ENCODE measurements around the gene SERPINE2. TPM values are rescaled to one million over a fixed set of nuclear protein-coding genes. Genes with fewer than 3 reads are reported as not detected.

SERPINE2 gene, protein sequence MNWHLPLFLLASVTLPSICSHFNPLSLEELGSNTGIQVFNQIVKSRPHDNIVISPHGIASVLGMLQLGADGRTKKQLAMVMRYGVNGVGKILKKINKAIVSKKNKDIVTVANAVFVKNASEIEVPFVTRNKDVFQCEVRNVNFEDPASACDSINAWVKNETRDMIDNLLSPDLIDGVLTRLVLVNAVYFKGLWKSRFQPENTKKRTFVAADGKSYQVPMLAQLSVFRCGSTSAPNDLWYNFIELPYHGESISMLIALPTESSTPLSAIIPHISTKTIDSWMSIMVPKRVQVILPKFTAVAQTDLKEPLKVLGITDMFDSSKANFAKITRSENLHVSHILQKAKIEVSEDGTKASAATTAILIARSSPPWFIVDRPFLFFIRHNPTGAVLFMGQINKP
- total RNA-seq (2021) = 331 and 380 TPM in 2 replicates
- percentile 97 among the genes with signal in this experiment for Bru-seq, nascent RNA
- BruChase-seq, experiment 1, labeled RNA remaining after a 2-hour chase = percentile 90 among the genes with signal in this experiment
- percentile 91 among the genes with signal in this experiment for BruChase-seq, experiment 2, labeled RNA remaining after a 6-hour chase
- long read RNA-seq, full-length matches to known transcripts = 564 of 613 reads
- long read RNA-seq, partial matches to known transcripts = 20 of 613 reads
- long read RNA-seq, other reads (novel, unspliced or antisense) = 29 of 613 reads

DNA sequence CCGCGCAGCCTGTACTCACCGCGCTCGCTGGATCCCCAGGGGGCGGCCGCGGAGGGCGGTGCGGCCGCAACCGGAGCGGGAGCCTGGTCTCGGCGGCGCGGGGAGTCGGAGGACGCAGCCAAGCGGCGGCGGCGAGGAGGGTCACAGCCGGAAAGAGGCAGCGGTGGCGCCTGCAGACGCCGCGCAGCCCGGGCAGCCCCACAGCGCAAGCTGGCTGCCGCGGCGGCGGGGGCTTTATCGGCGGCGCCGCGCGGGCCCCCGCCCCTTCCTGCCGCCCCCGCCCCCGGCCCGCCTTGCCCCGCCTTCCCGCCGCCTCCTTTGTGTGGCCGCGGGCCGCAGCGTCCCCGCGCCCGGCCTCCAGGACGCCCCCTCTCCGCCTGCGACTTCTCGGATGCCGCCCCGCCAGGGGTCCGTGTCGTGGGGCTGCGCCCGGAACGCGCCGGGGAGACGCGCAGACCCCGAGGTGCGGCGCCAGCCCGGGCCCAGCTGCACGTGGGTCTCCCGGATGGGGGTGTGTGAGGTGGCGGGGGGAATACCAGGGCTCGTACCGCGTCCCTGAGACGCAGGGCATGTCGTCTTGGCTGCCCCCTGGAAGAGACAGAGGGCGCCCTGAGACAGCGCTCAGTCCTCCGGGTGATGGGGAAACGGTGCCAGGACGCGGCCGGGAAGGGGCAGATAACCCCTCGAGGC, at the start of gene SERPINE2:
TSS of gene SERPINE2 (minus strand) at position 207 of the 690 bp plus-strand sequence. CDS start 37,386 bp downstream, outside the sequence.
- Histone ChIP-seq H3K4me1 (ENCODE audit: insufficient read depth, low read length, poor library complexity, severe bottlenecking) (peaks cover 45% of the 10 kb centered on the region), H3K36me3 (ENCODE audit: insufficient read depth, low read length, poor library complexity, severe bottlenecking) (no peaks in the 10 kb centered on the region), H3K9me3 (ENCODE audit: low read depth, low read length, poor library complexity, severe bottlenecking) (no peaks in the 10 kb centered on the region), H3K27me3 (replicated peaks; ENCODE audit: insufficient read depth, low read depth, low read length, poor library complexity) (no peaks in the 10 kb centered on the region), H3K4me3 (ENCODE audit: low read depth, low read length, poor library complexity, severe bottlenecking) (peak within 1 kb of the TSS; percentile 87), H3K27ac (ENCODE audit: low read depth, low read length, poor library complexity, severe bottlenecking) (peak within 1 kb of the TSS; percentile 68)
- DNase-seq (ENCODE audit: low spot score) = peak; percentile 89
- ChIA-PET CTCF (interaction anchor here (0.6 to 1.5 kb wide), 2 partner anchors 46 to 47 kb away, joined by 4 to 6 read pairs; no protein-coding TSS in a partner anchor), POLR2A (ENCODE audit: low non-redundant PET) (interaction anchor here (0.7 kb wide), 1 partner anchor 86 kb away, joined by 3 read pairs; no protein-coding TSS in a partner anchor)
- intact Hi-C loops (cut with micrococcal nuclease; ENCODE audit: unreplicated experiment) = loop anchor here (2.0 kb wide), 1 partner anchor 244 kb away; no protein-coding TSS in a partner anchor
- no peak for TF ChIP-seq EZH2 (IDR thresholded peaks at IDR 0.05; ENCODE audit: borderline replicate concordance, low read depth, low read length, poor library complexity, severe bottlenecking)
- TF ChIP-seq, protein P1, sequence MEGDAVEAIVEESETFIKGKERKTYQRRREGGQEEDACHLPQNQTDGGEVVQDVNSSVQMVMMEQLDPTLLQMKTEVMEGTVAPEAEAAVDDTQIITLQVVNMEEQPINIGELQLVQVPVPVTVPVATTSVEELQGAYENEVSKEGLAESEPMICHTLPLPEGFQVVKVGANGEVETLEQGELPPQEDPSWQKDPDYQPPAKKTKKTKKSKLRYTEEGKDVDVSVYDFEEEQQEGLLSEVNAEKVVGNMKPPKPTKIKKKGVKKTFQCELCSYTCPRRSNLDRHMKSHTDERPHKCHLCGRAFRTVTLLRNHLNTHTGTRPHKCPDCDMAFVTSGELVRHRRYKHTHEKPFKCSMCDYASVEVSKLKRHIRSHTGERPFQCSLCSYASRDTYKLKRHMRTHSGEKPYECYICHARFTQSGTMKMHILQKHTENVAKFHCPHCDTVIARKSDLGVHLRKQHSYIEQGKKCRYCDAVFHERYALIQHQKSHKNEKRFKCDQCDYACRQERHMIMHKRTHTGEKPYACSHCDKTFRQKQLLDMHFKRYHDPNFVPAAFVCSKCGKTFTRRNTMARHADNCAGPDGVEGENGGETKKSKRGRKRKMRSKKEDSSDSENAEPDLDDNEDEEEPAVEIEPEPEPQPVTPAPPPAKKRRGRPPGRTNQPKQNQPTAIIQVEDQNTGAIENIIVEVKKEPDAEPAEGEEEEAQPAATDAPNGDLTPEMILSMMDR (conservative IDR thresholded peaks at IDR 0.05; ENCODE audit: low read depth, low read length) = peak; percentile 52
- no TSS peak for BruUV-seq (replicated peaks)

DNA sequence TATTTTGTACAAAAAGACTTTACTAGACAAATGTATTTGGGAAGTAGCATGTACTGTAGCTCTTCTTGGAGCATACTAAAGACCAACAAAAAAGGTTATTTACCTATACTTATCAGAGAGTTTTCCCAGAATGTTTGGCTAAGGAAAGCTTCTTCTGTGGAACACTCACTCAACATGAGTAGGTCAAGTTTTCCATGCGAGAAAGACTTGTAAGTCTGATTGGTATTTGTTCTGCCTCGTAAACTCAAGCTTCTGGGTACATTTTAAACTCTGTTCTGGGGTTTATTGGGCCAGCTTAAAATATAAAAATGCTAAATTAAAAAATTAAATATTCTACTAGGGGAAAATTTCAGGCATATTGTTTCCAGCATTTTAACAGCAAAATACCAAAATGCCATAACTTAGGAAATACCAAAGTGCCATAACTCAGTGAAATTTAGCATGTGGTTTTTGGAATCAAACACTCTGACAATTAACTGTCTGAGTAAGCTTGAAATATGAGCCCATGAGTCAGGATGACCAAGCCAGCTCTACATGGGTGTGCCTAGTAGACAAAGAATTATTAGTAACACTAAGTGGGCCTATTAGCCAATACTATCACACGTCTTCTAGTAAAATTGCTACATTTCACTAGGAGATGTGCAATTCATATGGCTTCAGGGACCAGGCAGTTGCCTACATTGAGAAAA, 47.3 kb upstream of the SERPINE2 start:
- ChIA-PET POLR2A (ENCODE audit: low non-redundant PET) (no interaction called here), CTCF (interaction anchor here (1.0 to 1.9 kb wide), 2 partner anchors 23 to 93 kb away, joined by 3 to 4 read pairs; no protein-coding TSS in a partner anchor)
- intact Hi-C loops (cut with micrococcal nuclease; ENCODE audit: unreplicated experiment) = loop anchor here (1.0 kb wide), 1 partner anchor 47 kb away; no protein-coding TSS in a partner anchor
- Histone ChIP-seq H3K4me1 (ENCODE audit: insufficient read depth, low read length, poor library complexity, severe bottlenecking) (peaks cover 29% of the 10 kb centered on the region), H3K27me3 (replicated peaks; ENCODE audit: insufficient read depth, low read depth, low read length, poor library complexity) (no peaks in the 10 kb centered on the region), H3K36me3 (ENCODE audit: insufficient read depth, low read length, poor library complexity, severe bottlenecking) (no peaks in the 10 kb centered on the region), H3K9me3 (ENCODE audit: low read depth, low read length, poor library complexity, severe bottlenecking) (no peaks in the 10 kb centered on the region), H3K4me3 (ENCODE audit: low read depth, low read length, poor library complexity, severe bottlenecking) (no peak overlapping the region), H3K27ac (ENCODE audit: low read depth, low read length, poor library complexity, severe bottlenecking) (peak overlapping the region; percentile 51)
- peak; percentile 83 for DNase-seq (ENCODE audit: low spot score)
- no TSS peak for BruUV-seq (replicated peaks)
- no peak for TF ChIP-seq EZH2 (IDR thresholded peaks at IDR 0.05; ENCODE audit: borderline replicate concordance, low read depth, low read length, poor library complexity, severe bottlenecking)
- TF ChIP-seq, protein P1 (conservative IDR thresholded peaks at IDR 0.05; ENCODE audit: low read depth, low read length) = no peak

Data from A673 (cell line).